Fibroblast of lung (primary cell): ENCODE measurements around the gene DNAJC1. TPM values are rescaled to one million over a fixed set of nuclear protein-coding genes. Genes with fewer than 3 reads are reported as not detected.
"Not testable (repeated sequence)": the region's sequence is repeated elsewhere in the genome, so short reads cannot be mapped to it uniquely, and the experiment has no call there.

Experiments
- DNase-seq, 2 donors: peaks; one replicate each; pipeline versions ENCODE4 v3.0.0 to v3.0.0-alpha.2; 2010; ENCODE audit warnings: low read depth in 2 of 2
- H2AFZ ChIP-seq: 2 replicates; pipeline ENCODE4 v1.5.1; 2012; ENCODE audit warnings: low read length, control low read depth, inconsistent platforms
- H3K27ac ChIP-seq: 2 replicates; pipeline ENCODE4 v1.5.1; 2011; ENCODE audit warnings: low read length, control low read depth; ENCODE audit not compliant: insufficient read depth
- H3K27me3 ChIP-seq: 2 replicates; pipeline ENCODE4 v1.5.1; 2011; ENCODE audit warnings: mild to moderate bottlenecking, low read length; ENCODE audit not compliant: control insufficient read depth, insufficient read depth
- H3K36me3 ChIP-seq: 2 replicates; pipeline ENCODE4 v1.5.1; 2011; ENCODE audit warnings: low read length; ENCODE audit not compliant: control insufficient read depth, insufficient read depth
- H3K4me1 ChIP-seq: 2 replicates; pipeline ENCODE4 v1.5.1; 2011; ENCODE audit warnings: low read length; ENCODE audit not compliant: control insufficient read depth, insufficient read depth; ENCODE audit errors: extremely low read depth
- H3K4me2 ChIP-seq: 2 replicates; pipeline ENCODE4 v1.5.1; 2011; ENCODE audit warnings: low read length, control low read depth; ENCODE audit not compliant: insufficient read depth; ENCODE audit errors: extremely low read depth
- H3K4me3 ChIP-seq, 4 experiments: fragments of 200-600 bp in 1 of 4; sonication (generic) in 1 of 4; replicated peaks in 1 of 4; 2 replicates each; pipeline ENCODE4 v1.5.1; 2011 to 2016; ENCODE audit warnings: low read length in 4 of 4, low read depth in 3 of 4, mild to moderate bottlenecking in 3 of 4, control low read depth in 2 of 4, inconsistent platforms in 1 of 4, mixed read lengths in 1 of 4; ENCODE audit not compliant: insufficient read depth in 1 of 4; ENCODE audit errors: control extremely low read depth in 1 of 4
- H3K79me2 ChIP-seq: 2 replicates; pipeline ENCODE4 v1.5.1; 2012; ENCODE audit warnings: mild to moderate bottlenecking, low read length, inconsistent platforms; ENCODE audit not compliant: control insufficient read depth, insufficient read depth
- H3K9ac ChIP-seq: 2 replicates; pipeline ENCODE4 v1.5.1; 2011; ENCODE audit warnings: mild to moderate bottlenecking, low read length, control low read depth; ENCODE audit not compliant: insufficient read depth
- H3K9me3 ChIP-seq: 2 replicates; pipeline ENCODE4 v1.5.1; 2012; ENCODE audit warnings: low read depth, low read length; ENCODE audit not compliant: control insufficient read depth, insufficient read depth
- H4K20me1 ChIP-seq: 2 replicates; pipeline ENCODE4 v1.5.1; 2011; ENCODE audit warnings: low read length; ENCODE audit not compliant: control insufficient read depth, insufficient read depth; ENCODE audit errors: extremely low read depth
- EZH2 ChIP-seq: IDR thresholded peaks from 2 replicates; pipeline ENCODE4 v1.5.1; 2012; ENCODE audit warnings: low read length, control low read depth, mild to moderate bottlenecking; ENCODE audit errors: missing control alignments
- polyA plus RNA-seq, 2 donors: library from polyadenylated mRNA; depleted of rRNA in 1 of 2; stranded (reverse) in 1 of 2; unstranded in 1 of 2; fragments of >200 nt; gene quantifications; 2 replicates each; pipeline ENCODE4 v1.2.1, GENCODE V29; 2011 to 2012; ENCODE audit warnings: missing spikeins in 1 of 2
- total RNA-seq: library from RNA; depleted of rRNA; stranded (reverse); fragments of >200 nt; gene quantifications from 2 replicates; pipeline ENCODE4 v1.2.1, GENCODE V29; 2014
- TF ChIP-seq, protein P1 (sequence below), 2 donors: IDR thresholded peaks in 1 of 2; conservative IDR thresholded peaks in 1 of 2; 1 replicate in 1 of 2; 2 replicates in 1 of 2; pipeline ENCODE4 v1.5.1; 2011 to 2012; ENCODE audit warnings: low read length in 2 of 2, control low read depth in 1 of 2, inconsistent platforms in 1 of 2, low read depth in 1 of 2, mild to moderate bottlenecking in 1 of 2

Gene DNAJC1
- total and polyA plus RNA-seq, 2 donors (not counting 1 experiment from before 2014, with no cell fraction given), result 27.7 to 46.2 TPM

DNA sequence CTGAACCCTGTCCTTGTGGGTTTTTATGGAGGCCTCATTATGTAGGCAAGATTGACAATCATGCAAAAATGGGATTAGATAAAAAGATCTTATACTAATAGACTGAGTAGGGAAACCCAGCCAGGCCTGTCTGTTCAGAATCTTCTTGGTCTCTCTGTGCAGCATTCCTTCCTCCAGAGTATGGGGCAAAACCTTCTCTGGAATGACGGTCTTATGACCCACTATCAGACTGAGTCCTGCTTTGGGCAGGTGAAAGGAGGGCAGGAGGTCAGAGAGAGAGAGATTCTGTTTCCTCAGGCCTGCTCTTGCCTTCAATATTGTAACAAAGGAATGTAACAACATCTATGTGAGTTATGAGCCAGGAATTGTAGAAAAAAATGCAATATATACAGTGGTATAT lies 182.6 kb downstream of the DNAJC1 start:
- no peaks in the 10 kb centered on the region for H3K79me2 ChIP-seq
- no peak overlapping the region for H3K4me2 ChIP-seq
- no peak for DNase-seq
- H3K4me3 ChIP-seq, result no peak overlapping the region
- no peaks in the 10 kb centered on the region for H3K9me3 ChIP-seq
- no peaks in the 10 kb centered on the region for H3K4me1 ChIP-seq
- no peaks in the 10 kb centered on the region for H4K20me1 ChIP-seq
- H3K9ac ChIP-seq, result no peak overlapping the region
- no peaks in the 10 kb centered on the region for H3K27me3 ChIP-seq
- H3K27ac ChIP-seq, result no peak overlapping the region
- H2AFZ ChIP-seq, result no peak overlapping the region
- no peak for TF ChIP-seq EZH2
- TF ChIP-seq, protein P1, sequence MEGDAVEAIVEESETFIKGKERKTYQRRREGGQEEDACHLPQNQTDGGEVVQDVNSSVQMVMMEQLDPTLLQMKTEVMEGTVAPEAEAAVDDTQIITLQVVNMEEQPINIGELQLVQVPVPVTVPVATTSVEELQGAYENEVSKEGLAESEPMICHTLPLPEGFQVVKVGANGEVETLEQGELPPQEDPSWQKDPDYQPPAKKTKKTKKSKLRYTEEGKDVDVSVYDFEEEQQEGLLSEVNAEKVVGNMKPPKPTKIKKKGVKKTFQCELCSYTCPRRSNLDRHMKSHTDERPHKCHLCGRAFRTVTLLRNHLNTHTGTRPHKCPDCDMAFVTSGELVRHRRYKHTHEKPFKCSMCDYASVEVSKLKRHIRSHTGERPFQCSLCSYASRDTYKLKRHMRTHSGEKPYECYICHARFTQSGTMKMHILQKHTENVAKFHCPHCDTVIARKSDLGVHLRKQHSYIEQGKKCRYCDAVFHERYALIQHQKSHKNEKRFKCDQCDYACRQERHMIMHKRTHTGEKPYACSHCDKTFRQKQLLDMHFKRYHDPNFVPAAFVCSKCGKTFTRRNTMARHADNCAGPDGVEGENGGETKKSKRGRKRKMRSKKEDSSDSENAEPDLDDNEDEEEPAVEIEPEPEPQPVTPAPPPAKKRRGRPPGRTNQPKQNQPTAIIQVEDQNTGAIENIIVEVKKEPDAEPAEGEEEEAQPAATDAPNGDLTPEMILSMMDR (conservative IDR thresholded peaks at IDR 0.05 in 1 of 2, IDR thresholded peaks at IDR 0.05 in 1 of 2; ENCODE audit: low read depth in 1 of 2, low read length in 2 of 2), result no peak
- H3K36me3 ChIP-seq, result no peaks in the 10 kb centered on the region

DNA sequence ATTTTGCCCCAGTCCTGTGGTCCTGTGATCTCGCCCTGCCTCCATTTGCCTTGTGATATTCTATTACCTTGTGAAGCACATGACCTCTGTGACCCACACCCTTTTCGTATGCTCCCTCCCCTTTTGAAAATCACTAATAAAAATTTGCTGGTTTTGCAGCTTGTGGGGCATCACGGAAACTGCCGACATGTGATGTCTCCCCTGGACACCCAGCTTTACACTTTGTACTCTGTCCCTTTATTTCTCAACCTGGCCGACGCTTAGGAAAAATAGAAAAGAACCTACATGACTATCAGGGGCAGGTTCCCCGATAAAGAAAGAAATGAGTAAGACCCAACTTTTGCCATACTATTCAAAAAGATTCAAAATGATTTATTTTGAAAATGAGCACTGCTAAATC lies 185.1 kb downstream of the DNAJC1 start:
- H3K4me2 ChIP-seq, DNase-seq, H3K9ac ChIP-seq, H3K9me3 ChIP-seq, H3K27ac ChIP-seq, H3K4me3 ChIP-seq, H2AFZ ChIP-seq, H4K20me1 ChIP-seq, H3K27me3 ChIP-seq, H3K4me1 ChIP-seq, H3K79me2 ChIP-seq, H3K36me3 ChIP-seq: not testable (repeated sequence)

DNA sequence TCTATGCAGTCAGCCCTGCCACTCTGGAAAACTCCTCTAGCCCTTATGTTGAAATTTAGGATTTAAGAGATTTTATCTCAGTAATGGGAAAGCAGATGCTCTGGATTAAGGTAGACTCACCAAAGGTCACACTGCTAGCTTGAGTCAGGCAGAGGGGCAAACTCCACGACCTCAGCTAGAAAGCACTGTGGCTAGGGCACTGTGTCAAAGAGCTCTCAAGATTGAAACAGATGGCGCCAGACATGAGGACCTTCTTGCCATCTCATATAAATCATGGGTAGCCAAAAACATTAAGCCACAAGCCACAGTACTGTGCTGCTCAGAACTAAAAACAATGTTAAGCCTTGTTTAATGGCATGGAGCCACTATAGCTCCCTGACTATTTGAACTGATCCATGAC lies 188.7 kb downstream of the DNAJC1 start:
- H3K9me3 ChIP-seq, result no peaks in the 10 kb centered on the region
- H4K20me1 ChIP-seq, result no peaks in the 10 kb centered on the region
- no peaks in the 10 kb centered on the region for H3K36me3 ChIP-seq
- no peak for TF ChIP-seq EZH2
- TF ChIP-seq, protein P1 (conservative IDR thresholded peaks at IDR 0.05 in 1 of 2, IDR thresholded peaks at IDR 0.05 in 1 of 2; ENCODE audit: low read depth in 1 of 2, low read length in 2 of 2), result no peak
- no peak overlapping the region for H3K27ac ChIP-seq
- peak in 1 of 2 donors; percentile 36 for DNase-seq
- no peaks in the 10 kb centered on the region for H3K27me3 ChIP-seq
- H2AFZ ChIP-seq, result no peak overlapping the region
- no peaks in the 10 kb centered on the region for H3K79me2 ChIP-seq
- no peaks in the 10 kb centered on the region for H3K4me1 ChIP-seq
- H3K9ac ChIP-seq, result no peak overlapping the region
- no peak overlapping the region for H3K4me2 ChIP-seq
- H3K4me3 ChIP-seq, result no peak overlapping the region
